ENCODE data around the gene BLOC1S3.

Gene BLOC1S3

GRCh38 chr19:45162608-45163143 lies 15.9 kb upstream of the BLOC1S3 start:
- DNase-seq: no peak

- DNase-seq: no peak
Observed at GRCh38 chr19:45163156-45163555, 15.4 kb upstream of the BLOC1S3 start.

- no peak for DNase-seq
Observed at GRCh38 chr19:45163751-45164460, 14.7 kb upstream of the BLOC1S3 start.

GRCh38 chr19:45164577-45165335 lies 13.8 kb upstream of the BLOC1S3 start:
- peak; percentile 44 for DNase-seq

- DNase-seq: no peak
Observed at GRCh38 chr19:45166723-45167252, 11.8 kb upstream of the BLOC1S3 start.

GRCh38 chr19:45168767-45169351 lies 9.7 kb upstream of the BLOC1S3 start:
- no peak for DNase-seq

- no peak for DNase-seq
Observed at GRCh38 chr19:45169602-45170001, 9.0 kb upstream of the BLOC1S3 start.

- DNase-seq: no peak
Observed at GRCh38 chr19:45170146-45171106, 8.2 kb upstream of the BLOC1S3 start.

- no peak for DNase-seq
Observed at GRCh38 chr19:45171211-45171623, 7.4 kb upstream of the BLOC1S3 start.

GRCh38 chr19:45172173-45172572 lies 6.4 kb upstream of the BLOC1S3 start:
- DNase-seq: no peak

GRCh38 chr19:45172611-45173208 lies 5.9 kb upstream of the BLOC1S3 start:
- no peak for DNase-seq

GRCh38 chr19:45173816-45174215 lies 4.8 kb upstream of the BLOC1S3 start:
- DNase-seq: peak; percentile 60

- DNase-seq: no peak
Observed at GRCh38 chr19:45175515-45176345, 2.9 kb upstream of the BLOC1S3 start.

GRCh38 chr19:45177817-45178261 lies 745 bp upstream of the BLOC1S3 start, which contains the start of gene TRAPPC6A:
TRAPPC6A (minus strand) TSS chr19:45178237; CDS start chr19:45178218, 19 bp downstream.
- DNase-seq: peak; percentile 63

GRCh38 chr19:45179072-45179891 lies 698 bp downstream of the BLOC1S3 start:
- DNase-seq: peak; percentile 38

- no peak for DNase-seq
Observed at GRCh38 chr19:45179892-45180370, 1.3 kb downstream of the BLOC1S3 start.

GRCh38 chr19:45180936-45181335 lies 2.4 kb downstream of the BLOC1S3 start:
- no peak for DNase-seq

GRCh38 chr19:45182758-45183157 lies 4.2 kb downstream of the BLOC1S3 start:
- no peak for DNase-seq

- DNase-seq: no peak
Observed at GRCh38 chr19:45184115-45184514, 5.5 kb downstream of the BLOC1S3 start.
